ENCODE data around the gene TMEM169.

Gene TMEM169

GRCh38 chr2:216117561-216118340 is 36.0 kb downstream of the TMEM169 start:
- no peak for DNase-seq (ENCODE audit: low read depth in 1 of 2, low spot score in 1 of 2)
- Histone ChIP-seq H3K27me3 (ENCODE audit: insufficient read depth, poor library complexity, severe bottlenecking) (no peaks in the 10 kb centered on the region), H3K27ac (replicated peaks) (no peak overlapping the region), H3K4me3 (replicated peaks; ENCODE audit: insufficient read depth, low read length) (no peak overlapping the region)
- TF ChIP-seq GABPA (IDR thresholded peaks at IDR 0.05; ENCODE audit: low read depth), result no peak
- TF ChIP-seq POLR2AphosphoS5 (IDR thresholded peaks at IDR 0.05; ENCODE audit: low read depth), result no peak
- no peak for TF ChIP-seq CTCF (IDR thresholded peaks at IDR 0.05; ENCODE audit: insufficient read depth, low read length)
- TF ChIP-seq SPI1 (IDR thresholded peaks at IDR 0.05; ENCODE audit: borderline replicate concordance, low read depth), result no peak
- no peak for TF ChIP-seq REST (IDR thresholded peaks at IDR 0.05; ENCODE audit: insufficient replicate concordance, low read depth)

GRCh38 chr2:216118474-216118873 is 36.8 kb downstream of the TMEM169 start:
- Histone ChIP-seq H3K27ac (replicated peaks) (no peak overlapping the region), H3K4me3 (replicated peaks; ENCODE audit: insufficient read depth, low read length) (no peak overlapping the region), H3K27me3 (ENCODE audit: insufficient read depth, poor library complexity, severe bottlenecking) (no peaks in the 10 kb centered on the region)
- no peak for TF ChIP-seq SPI1 (IDR thresholded peaks at IDR 0.05; ENCODE audit: borderline replicate concordance, low read depth)
- no peak for TF ChIP-seq POLR2AphosphoS5 (IDR thresholded peaks at IDR 0.05; ENCODE audit: low read depth)
- TF ChIP-seq GABPA (IDR thresholded peaks at IDR 0.05; ENCODE audit: low read depth), result no peak
- TF ChIP-seq REST (IDR thresholded peaks at IDR 0.05; ENCODE audit: insufficient replicate concordance, low read depth), result no peak
- no peak for TF ChIP-seq CTCF (IDR thresholded peaks at IDR 0.05; ENCODE audit: insufficient read depth, low read length)
- no peak for DNase-seq (ENCODE audit: low read depth in 1 of 2, low spot score in 1 of 2)

- no peak for DNase-seq (ENCODE audit: low read depth in 1 of 2, low spot score in 1 of 2)
- Histone ChIP-seq H3K27me3 (ENCODE audit: insufficient read depth, poor library complexity, severe bottlenecking) (no peaks in the 10 kb centered on the region), H3K4me3 (replicated peaks; ENCODE audit: insufficient read depth, low read length) (no peak overlapping the region), H3K27ac (replicated peaks) (no peak overlapping the region)
- TF ChIP-seq GABPA (IDR thresholded peaks at IDR 0.05; ENCODE audit: low read depth), result no peak
- no peak for TF ChIP-seq CTCF (IDR thresholded peaks at IDR 0.05; ENCODE audit: insufficient read depth, low read length)
- TF ChIP-seq REST (IDR thresholded peaks at IDR 0.05; ENCODE audit: insufficient replicate concordance, low read depth), result no peak
- no peak for TF ChIP-seq SPI1 (IDR thresholded peaks at IDR 0.05; ENCODE audit: borderline replicate concordance, low read depth)
- no peak for TF ChIP-seq POLR2AphosphoS5 (IDR thresholded peaks at IDR 0.05; ENCODE audit: low read depth)
Measured at GRCh38 chr2:216119146-216119545, 37.4 kb downstream of the TMEM169 start.

All from HL-60 (cell line).